Keratinocyte (primary cell): ENCODE data around the gene HLA-DQB1.

Experiments used
- CTCF ChIP-seq, 3 experiments: IDR thresholded peaks in 1 of 3; conservative IDR thresholded peaks in 1 of 3; optimal IDR thresholded peaks in 1 of 3; 2 replicates in 2 of 3; 3 replicates in 1 of 3; pipeline versions ENCODE3 to v1.5.1; 2011; ENCODE audit warnings: low read length in 3 of 3, mild to moderate bottlenecking in 3 of 3, moderate library complexity in 2 of 3, control low read depth in 1 of 3, inconsistent platforms in 1 of 3; ENCODE audit not compliant: insufficient read depth in 2 of 3; ENCODE audit errors: extremely low read depth in 1 of 3
- EZH2 ChIP-seq: IDR thresholded peaks from one replicate; pipeline ENCODE4 v1.6.1; 2012; ENCODE audit warnings: inconsistent platforms, mild to moderate bottlenecking, low read length, moderate library complexity

GRCh38 chr6:32627831-32628230, 38.6 kb downstream of the HLA-DQB1 start:
- TF ChIP-seq CTCF (optimal IDR thresholded peaks at IDR 0.05 in 1 of 3, IDR thresholded peaks at IDR 0.05 in 1 of 3, conservative IDR thresholded peaks at IDR 0.05 in 1 of 3; ENCODE audit: extremely low read depth in 1 of 3, insufficient read depth in 2 of 3, low read length in 3 of 3) (no peak), EZH2 (no peak)
